HepG2 (cell line): ENCODE results near the gene ASF1B. TPM values are rescaled to one million over a fixed set of nuclear protein-coding genes. Genes with fewer than 3 reads are reported as not detected.

Experiments
- ATAC-seq: fragments of 200-7000 bp; cut with Tn5 transposase; 3 replicates; pipeline ENCODE4 v1.9.1; 2020; ENCODE audit warnings: mild to moderate bottlenecking, moderate library complexity
- BruUV-seq: library from RNA; stranded (reverse); fragments of 400-500 nt; replicated peaks from 2 replicates; lab custom pipeline; 2021; lab: Mats Ljungman, UMichigan
- CTCF ChIA-PET: fragments of 300-600 bp; formaldehyde crosslinking; extraction: SDS; loops from one replicate; lab custom pipeline; 2021; ENCODE audit warnings: low total read pairs, inconsistent platforms, low intra/inter-chr PET ratio; lab: Yijun Ruan, JAX
- POLR2A ChIA-PET: fragments of 350-600 bp; sonication (Branson Sonifier 250); formaldehyde crosslinking; loops from one replicate; lab custom pipeline; 2020; ENCODE audit warnings: antibody characterized with exemption, inconsistent platforms; lab: Yijun Ruan, JAX
- DNase-seq: peaks from one replicate; pipeline ENCODE4 v3.0.0-alpha.2; 2015; ENCODE audit warnings: low spot score
- FAIRE-seq: peaks from 3 replicates; lab custom pipeline; 2011; peaks lifted over from hg19 to GRCh38; lab: Jason Lieb, UNC
- H2AFZ ChIP-seq: one replicate; pipeline ENCODE4 v1.6.1; 2011; ENCODE audit warnings: low read length, inconsistent platforms
- H3K27ac ChIP-seq: fragments of 300-600 bp; 3 replicates; pipeline ENCODE4 v1.8.0; 2011; ENCODE audit warnings: mixed run types, mild to moderate bottlenecking, mixed read lengths, low read length, inconsistent platforms; ENCODE audit not compliant: insufficient read depth; ENCODE audit errors: extremely low read length
- H3K27me3 ChIP-seq, 2 experiments: fragments of 200-600 bp in 1 of 2; 2 replicates in 1 of 2; 3 replicates in 1 of 2; pipeline versions ENCODE4 v1.6.0 to v1.8.0; 2011; ENCODE audit warnings: low read length in 2 of 2, mild to moderate bottlenecking in 2 of 2, moderate library complexity in 2 of 2, inconsistent platforms in 1 of 2; ENCODE audit not compliant: insufficient read depth in 2 of 2, control insufficient read depth in 1 of 2
- H3K36me3 ChIP-seq, 2 experiments: fragments of 200-600 bp in 1 of 2; replicated peaks in 1 of 2; 2 replicates in 1 of 2; 3 replicates in 1 of 2; pipeline versions ENCODE4 v1.5.1 to v1.8.0; 2011; ENCODE audit warnings: low read length in 2 of 2, inconsistent platforms in 1 of 2; ENCODE audit not compliant: insufficient read depth in 2 of 2, control insufficient read depth in 1 of 2
- H3K4me1 ChIP-seq: 2 replicates; pipeline ENCODE4 v1.5.1; 2012; ENCODE audit warnings: low read length, inconsistent platforms; ENCODE audit not compliant: insufficient read depth
- H3K4me2 ChIP-seq: 2 replicates; pipeline ENCODE4 v1.6.0; 2011; ENCODE audit warnings: low read depth, low read length, inconsistent platforms
- H3K4me3 ChIP-seq, 3 experiments: fragments of 200-600 bp in 1 of 3; sonication (generic), shearing (Covaris generic) in 1 of 3; replicated peaks in 1 of 3; 2 replicates each; pipeline ENCODE4 v1.5.1; 2011 to 2016; ENCODE audit warnings: low read length in 3 of 3, inconsistent platforms in 2 of 3, low read depth in 2 of 3, mild to moderate bottlenecking in 2 of 3, control low read depth in 1 of 3, mixed read lengths in 1 of 3; ENCODE audit not compliant: insufficient read depth in 1 of 3
- H3K79me2 ChIP-seq: one replicate; pipeline ENCODE4 v1.6.1; 2011; ENCODE audit warnings: low read length, inconsistent platforms; ENCODE audit not compliant: insufficient read depth
- H3K9ac ChIP-seq: 2 replicates; pipeline ENCODE4 v1.6.0; 2011; ENCODE audit warnings: mild to moderate bottlenecking, low read depth, low read length, inconsistent platforms; ENCODE audit not compliant: insufficient read depth
- H3K9me3 ChIP-seq: 2 replicates; pipeline ENCODE4 v1.5.1; 2012; ENCODE audit warnings: mild to moderate bottlenecking, low read length
- H4K20me1 ChIP-seq: 2 replicates; pipeline ENCODE4 v1.6.0; 2011; ENCODE audit warnings: inconsistent platforms, mild to moderate bottlenecking, low read length, moderate library complexity; ENCODE audit not compliant: insufficient read depth
- ATAD3A ChIP-seq: sonication (generic); formaldehyde crosslinking; IDR thresholded peaks from 2 replicates; pipeline ENCODE4 v1.4.0; 2020; ENCODE audit warnings: missing genetic modification reagents
- CC2D1A ChIP-seq: sonication (generic); formaldehyde crosslinking; IDR thresholded peaks from 2 replicates; pipeline ENCODE4 v1.8.1; 2023; ENCODE audit warnings: mild to moderate bottlenecking, missing genetic modification reagents
- HDAC1 ChIP-seq: sonication (generic); formaldehyde crosslinking; IDR thresholded peaks from 2 replicates; pipeline ENCODE4 v1.5.1; 2020; ENCODE audit warnings: mild to moderate bottlenecking, missing genetic modification reagents
- JARID2 ChIP-seq: sonication (generic); formaldehyde crosslinking; IDR thresholded peaks from 2 replicates; pipeline ENCODE4 v1.8.1; 2023; ENCODE audit warnings: missing genetic modification reagents, inconsistent platforms; ENCODE audit not compliant: insufficient replicate concordance
- MXD4 ChIP-seq: IDR thresholded peaks from 2 replicates; pipeline ENCODE4 v1.6.1; 2016; ENCODE audit warnings: mild to moderate bottlenecking, missing biosample characterization, missing genetic modification reagents
- PHB2 ChIP-seq: fragments of 450-650 bp; IDR thresholded peaks from 2 replicates; pipeline ENCODE4 v1.6.1; 2018; ENCODE audit not compliant: partially characterized antibody
- RORA ChIP-seq: sonication (generic); formaldehyde crosslinking; IDR thresholded peaks from 2 replicates; pipeline ENCODE4 v1.5.0; 2020; ENCODE audit warnings: mild to moderate bottlenecking, missing genetic modification reagents, moderate library complexity
- RXRB ChIP-seq: IDR thresholded peaks from 2 replicates; pipeline ENCODE4 v1.6.1; 2016; ENCODE audit warnings: borderline replicate concordance, missing genetic modification reagents, missing compliant biosample characterization
- SATB2 ChIP-seq: sonication (generic); formaldehyde crosslinking; IDR thresholded peaks from 2 replicates; pipeline ENCODE4 v1.5.0; 2020; ENCODE audit warnings: missing genetic modification reagents
- ZKSCAN8 ChIP-seq: IDR thresholded peaks from 2 replicates; pipeline ENCODE4 v1.6.1; 2016; ENCODE audit warnings: borderline replicate concordance, missing genetic modification reagents, missing compliant biosample characterization
- ZNF333 ChIP-seq: sonication (generic); formaldehyde crosslinking; IDR thresholded peaks from 2 replicates; pipeline ENCODE4 v1.4.0; 2020; ENCODE audit warnings: mild to moderate bottlenecking, missing genetic modification reagents, borderline replicate concordance
- ZNF383 ChIP-seq: sonication (generic); formaldehyde crosslinking; IDR thresholded peaks from 2 replicates; pipeline ENCODE4 v1.4.0; 2020; ENCODE audit warnings: missing genetic modification reagents, mild to moderate bottlenecking, borderline replicate concordance
- ZNF570 ChIP-seq: sonication (generic); formaldehyde crosslinking; IDR thresholded peaks from 2 replicates; pipeline ENCODE4 v1.4.0; 2020; ENCODE audit warnings: mild to moderate bottlenecking, missing genetic modification reagents, borderline replicate concordance
- WGBS: methylation state at CpG from one replicate; pipeline ENCODE4 v1.1.6; 2017; ENCODE audit warnings: low lambda C conversion rate; 5-methylcytosine and 5-hydroxymethylcytosine counted together
- in situ Hi-C: cut with HindIII; loops from 2 replicates; pipeline ENCODE4 v1.10.0; 2017; ENCODE audit warnings: low pct_unique_long_range_greater_than_20kb; ENCODE audit not compliant: extremely low pct_ligation_motif_present
- intact Hi-C: fragments of 100-400 bp; cut with micrococcal nuclease; formaldehyde crosslinking; loops from one replicate; pipeline ENCODE4 v1.10.0; 2022; ENCODE audit not compliant: unreplicated experiment
- polyA plus RNA-seq, 8 experiments: library from polyadenylated mRNA; depleted of rRNA in 3 of 8; stranded (reverse) in 7 of 8; unstranded in 1 of 8; fragments of >200 nt; fragmentation: Illumina TruSeq in 4 of 8; extraction: Trizol in 4 of 8; gene quantifications; 2 replicates each; pipeline versions ENCODE4 v1.2.1 to v1.2.3, GENCODE V29; 2011 to 2016; ENCODE audit warnings: low read depth in 4 of 8, missing spikeins in 1 of 8, mixed read lengths in 1 of 8; ENCODE audit not compliant: insufficient read depth in 1 of 8
- total RNA-seq, 5 experiments: library from RNA; depleted of rRNA; stranded (reverse); fragments of >200 nt; fragmentation: Illumina TruSeq; extraction: Trizol; gene quantifications; 2 replicates each; pipeline ENCODE4 v1.2.3, GENCODE V29; 2016; ENCODE audit warnings: low read depth in 1 of 5
- TF ChIP-seq, protein P1 (sequence below): IDR thresholded peaks from 2 replicates; pipeline ENCODE4 v1.6.1; 2012; ENCODE audit warnings: inconsistent platforms
- TF ChIP-seq, protein P2 (sequence below): sonication (generic); formaldehyde crosslinking; IDR thresholded peaks from 2 replicates; pipeline ENCODE4 v1.4.0; 2020; ENCODE audit warnings: missing genetic modification reagents
- TF ChIP-seq, protein P3 (sequence below): sonication (generic); formaldehyde crosslinking; IDR thresholded peaks from 2 replicates; pipeline ENCODE4 v1.5.1; 2020; ENCODE audit warnings: mild to moderate bottlenecking, moderate library complexity, missing genetic modification reagents
- TF ChIP-seq, protein P4 (sequence below): fragments of 450-650 bp; IDR thresholded peaks from 2 replicates; pipeline ENCODE4 v1.6.1; 2017
- TF ChIP-seq, protein P5 (sequence below): sonication (generic); formaldehyde crosslinking; IDR thresholded peaks from 2 replicates; pipeline ENCODE4 v1.4.0; 2020; ENCODE audit warnings: low read depth, mild to moderate bottlenecking, missing genetic modification reagents

ASF1B gene
- total and polyA plus RNA-seq, 2 of the 13 experiments (the other 11 are each of a cell fraction or from before 2014, with no cell fraction given) = 18.2 to 24.8 TPM

DNA sequence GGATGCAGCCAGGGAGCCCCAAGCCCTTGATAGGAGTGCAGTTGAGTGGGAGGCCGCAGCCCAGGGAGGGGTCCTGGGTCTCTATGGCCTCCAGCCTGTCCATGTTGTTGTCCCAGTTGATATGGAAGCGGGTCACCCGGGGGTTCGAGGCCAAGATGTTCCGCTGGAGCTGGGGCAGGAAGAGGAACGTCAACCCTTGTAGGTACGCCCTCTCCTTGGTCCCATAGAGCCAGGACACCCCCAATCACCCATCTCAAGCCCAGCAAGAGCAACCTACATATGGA, 15.9 kb downstream of the ASF1B start:
- no peak overlapping the region for H3K9ac ChIP-seq
- 100% methylated on average over 7 of the region's 7 CpGs for WGBS
- no TSS peak for BruUV-seq
- ATAC-seq = no peak
- peaks cover 12% of the 10 kb centered on the region for H3K79me2 ChIP-seq
- DNase-seq = no peak
- no peaks in the 10 kb centered on the region for H3K9me3 ChIP-seq
- peaks cover 0 to 4% of the 10 kb centered on the region in 2 experiments; a peak in 2 of 5 replicates for H3K36me3 ChIP-seq
- in situ Hi-C loops = no loop called here
- ChIA-PET POLR2A (no interaction called here), CTCF (no interaction called here)
- peaks cover 32% of the 10 kb centered on the region for H3K4me1 ChIP-seq
- no peaks in the 10 kb centered on the region; a peak in 1 of 5 replicates for H3K27me3 ChIP-seq
- H2AFZ ChIP-seq = no peak overlapping the region
- intact Hi-C loops = no loop called here
- no peaks in the 10 kb centered on the region for H4K20me1 ChIP-seq
- FAIRE-seq = no peak
- no peak overlapping the region for H3K4me2 ChIP-seq
- no peak overlapping the region for H3K27ac ChIP-seq
- H3K4me3 ChIP-seq = no peak overlapping the region
- TF ChIP-seq, protein P1, sequence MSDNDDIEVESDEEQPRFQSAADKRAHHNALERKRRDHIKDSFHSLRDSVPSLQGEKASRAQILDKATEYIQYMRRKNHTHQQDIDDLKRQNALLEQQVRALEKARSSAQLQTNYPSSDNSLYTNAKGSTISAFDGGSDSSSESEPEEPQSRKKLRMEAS = no peak
- TF ChIP-seq ZKSCAN8 (CRISPR knock-in tag) (no peak), RXRB (CRISPR knock-in tag) (no peak), SATB2 (CRISPR knock-in tag) (no peak), MXD4 (CRISPR knock-in tag) (no peak), JARID2 (CRISPR knock-in tag) (no peak), ZNF383 (CRISPR knock-in tag) (no peak), RORA (no peak), HDAC1 (CRISPR knock-in tag) (no peak), PHB2 (no peak), ZNF570 (no peak), ZNF333 (CRISPR knock-in tag) (no peak), ATAD3A (CRISPR knock-in tag) (no peak), CC2D1A (no peak)
- TF ChIP-seq, protein P2, sequence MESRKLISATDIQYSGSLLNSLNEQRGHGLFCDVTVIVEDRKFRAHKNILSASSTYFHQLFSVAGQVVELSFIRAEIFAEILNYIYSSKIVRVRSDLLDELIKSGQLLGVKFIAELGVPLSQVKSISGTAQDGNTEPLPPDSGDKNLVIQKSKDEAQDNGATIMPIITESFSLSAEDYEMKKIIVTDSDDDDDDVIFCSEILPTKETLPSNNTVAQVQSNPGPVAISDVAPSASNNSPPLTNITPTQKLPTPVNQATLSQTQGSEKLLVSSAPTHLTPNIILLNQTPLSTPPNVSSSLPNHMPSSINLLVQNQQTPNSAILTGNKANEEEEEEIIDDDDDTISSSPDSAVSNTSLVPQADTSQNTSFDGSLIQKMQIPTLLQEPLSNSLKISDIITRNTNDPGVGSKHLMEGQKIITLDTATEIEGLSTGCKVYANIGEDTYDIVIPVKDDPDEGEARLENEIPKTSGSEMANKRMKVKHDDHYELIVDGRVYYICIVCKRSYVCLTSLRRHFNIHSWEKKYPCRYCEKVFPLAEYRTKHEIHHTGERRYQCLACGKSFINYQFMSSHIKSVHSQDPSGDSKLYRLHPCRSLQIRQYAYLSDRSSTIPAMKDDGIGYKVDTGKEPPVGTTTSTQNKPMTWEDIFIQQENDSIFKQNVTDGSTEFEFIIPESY (CRISPR knock-in tag) = no peak
- TF ChIP-seq, protein P3, sequence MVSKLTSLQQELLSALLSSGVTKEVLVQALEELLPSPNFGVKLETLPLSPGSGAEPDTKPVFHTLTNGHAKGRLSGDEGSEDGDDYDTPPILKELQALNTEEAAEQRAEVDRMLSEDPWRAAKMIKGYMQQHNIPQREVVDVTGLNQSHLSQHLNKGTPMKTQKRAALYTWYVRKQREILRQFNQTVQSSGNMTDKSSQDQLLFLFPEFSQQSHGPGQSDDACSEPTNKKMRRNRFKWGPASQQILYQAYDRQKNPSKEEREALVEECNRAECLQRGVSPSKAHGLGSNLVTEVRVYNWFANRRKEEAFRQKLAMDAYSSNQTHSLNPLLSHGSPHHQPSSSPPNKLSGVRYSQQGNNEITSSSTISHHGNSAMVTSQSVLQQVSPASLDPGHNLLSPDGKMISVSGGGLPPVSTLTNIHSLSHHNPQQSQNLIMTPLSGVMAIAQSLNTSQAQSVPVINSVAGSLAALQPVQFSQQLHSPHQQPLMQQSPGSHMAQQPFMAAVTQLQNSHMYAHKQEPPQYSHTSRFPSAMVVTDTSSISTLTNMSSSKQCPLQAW (CRISPR knock-in tag) = no peak
- TF ChIP-seq, protein P4, sequence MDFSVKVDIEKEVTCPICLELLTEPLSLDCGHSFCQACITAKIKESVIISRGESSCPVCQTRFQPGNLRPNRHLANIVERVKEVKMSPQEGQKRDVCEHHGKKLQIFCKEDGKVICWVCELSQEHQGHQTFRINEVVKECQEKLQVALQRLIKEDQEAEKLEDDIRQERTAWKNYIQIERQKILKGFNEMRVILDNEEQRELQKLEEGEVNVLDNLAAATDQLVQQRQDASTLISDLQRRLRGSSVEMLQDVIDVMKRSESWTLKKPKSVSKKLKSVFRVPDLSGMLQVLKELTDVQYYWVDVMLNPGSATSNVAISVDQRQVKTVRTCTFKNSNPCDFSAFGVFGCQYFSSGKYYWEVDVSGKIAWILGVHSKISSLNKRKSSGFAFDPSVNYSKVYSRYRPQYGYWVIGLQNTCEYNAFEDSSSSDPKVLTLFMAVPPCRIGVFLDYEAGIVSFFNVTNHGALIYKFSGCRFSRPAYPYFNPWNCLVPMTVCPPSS = no peak
- TF ChIP-seq, protein P5, sequence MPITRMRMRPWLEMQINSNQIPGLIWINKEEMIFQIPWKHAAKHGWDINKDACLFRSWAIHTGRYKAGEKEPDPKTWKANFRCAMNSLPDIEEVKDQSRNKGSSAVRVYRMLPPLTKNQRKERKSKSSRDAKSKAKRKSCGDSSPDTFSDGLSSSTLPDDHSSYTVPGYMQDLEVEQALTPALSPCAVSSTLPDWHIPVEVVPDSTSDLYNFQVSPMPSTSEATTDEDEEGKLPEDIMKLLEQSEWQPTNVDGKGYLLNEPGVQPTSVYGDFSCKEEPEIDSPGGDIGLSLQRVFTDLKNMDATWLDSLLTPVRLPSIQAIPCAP (CRISPR knock-in tag) = no peak
